Measurements from ENCODE around the gene ATG12. TPM values are rescaled to one million over a fixed set of nuclear protein-coding genes. Genes with fewer than 3 reads are reported as not detected.

ATG12 gene
- polyA plus RNA-seq, 1 donor (not counting 4 experiments of a cell fraction or from before 2014, with no cell fraction given) = 90.7 TPM

GRCh38 chr5:115795700-115796099 is 45.7 kb downstream of the ATG12 start:
- H3K36me3 ChIP-seq (ENCODE audit: control insufficient read depth in 2 of 2, extremely low read depth in 1 of 2, insufficient read depth in 2 of 2, low read length in 2 of 2) = no peaks in the 10 kb centered on the region
- no peak overlapping the region for H3K4me3 ChIP-seq (ENCODE audit: control insufficient read depth in 2 of 3, extremely low read depth in 1 of 3, insufficient read depth in 2 of 3, low read depth in 1 of 3, low read length in 3 of 3)
- no peaks in the 10 kb centered on the region for H3K27me3 ChIP-seq (ENCODE audit: control insufficient read depth, extremely low read depth, insufficient read depth, low read length)
- no peaks in the 10 kb centered on the region for H3K9me1 ChIP-seq (ENCODE audit: control insufficient read depth, extremely low read depth, insufficient read depth, low read length)
- H3K4me1 ChIP-seq (ENCODE audit: control insufficient read depth, extremely low read depth, insufficient read depth, low read length) = no peaks in the 10 kb centered on the region
- no peak overlapping the region for H3K4me2 ChIP-seq (ENCODE audit: control insufficient read depth, extremely low read depth, insufficient read depth, low read depth, low read length)
- H3K9me3 ChIP-seq (ENCODE audit: control insufficient read depth, low read depth, low read length) = no peaks in the 10 kb centered on the region
- no peaks in the 10 kb centered on the region for H4K20me1 ChIP-seq (ENCODE audit: control insufficient read depth, extremely low read depth, insufficient read depth, low read length)
- dilution Hi-C loops (cut with MboI; ENCODE audit: extremely low pct_ligation_motif_present, low sequenced_read_pairs) = no loop called here
- TF ChIP-seq EZH2 (IDR thresholded peaks at IDR 0.05; ENCODE audit: low read length) (no peak), CTCF (optimal IDR thresholded peaks at IDR 0.05 in 1 of 3, IDR thresholded peaks at IDR 0.05 in 1 of 3, conservative IDR thresholded peaks at IDR 0.05 in 1 of 3; ENCODE audit: extremely low read depth in 1 of 3, insufficient read depth in 2 of 3, low read length in 3 of 3) (no peak)
- no peak overlapping the region for H2AFZ ChIP-seq (ENCODE audit: control insufficient read depth, low read length)
- H3K27ac ChIP-seq (ENCODE audit: control insufficient read depth, insufficient read depth, low read length) = no peak overlapping the region
- FAIRE-seq (no peak), DNase-seq (ENCODE audit: low read depth, low spot score) (no peak)
- no peak overlapping the region for H3K9ac ChIP-seq (ENCODE audit: control insufficient read depth, extremely low read depth, insufficient read depth, low read length)
- H3K79me2 ChIP-seq (ENCODE audit: control insufficient read depth, insufficient read depth, low read length) = no peaks in the 10 kb centered on the region

- peaks cover 3% of the 10 kb centered on the region for H3K27me3 ChIP-seq (ENCODE audit: control insufficient read depth, extremely low read depth, insufficient read depth, low read length)
- no peaks in the 10 kb centered on the region for H3K9me1 ChIP-seq (ENCODE audit: control insufficient read depth, extremely low read depth, insufficient read depth, low read length)
- FAIRE-seq (no peak), DNase-seq (ENCODE audit: low read depth, low spot score) (no peak)
- H3K27ac ChIP-seq (ENCODE audit: control insufficient read depth, insufficient read depth, low read length) = no peak overlapping the region
- no peak overlapping the region for H3K4me3 ChIP-seq (ENCODE audit: control insufficient read depth in 2 of 3, extremely low read depth in 1 of 3, insufficient read depth in 2 of 3, low read depth in 1 of 3, low read length in 3 of 3)
- TF ChIP-seq CTCF (optimal IDR thresholded peaks at IDR 0.05 in 1 of 3, IDR thresholded peaks at IDR 0.05 in 1 of 3, conservative IDR thresholded peaks at IDR 0.05 in 1 of 3; ENCODE audit: extremely low read depth in 1 of 3, insufficient read depth in 2 of 3, low read length in 3 of 3) (no peak), EZH2 (IDR thresholded peaks at IDR 0.05; ENCODE audit: low read length) (no peak)
- H3K9me3 ChIP-seq (ENCODE audit: control insufficient read depth, low read depth, low read length) = no peaks in the 10 kb centered on the region
- H4K20me1 ChIP-seq (ENCODE audit: control insufficient read depth, extremely low read depth, insufficient read depth, low read length) = no peaks in the 10 kb centered on the region
- H3K4me2 ChIP-seq (ENCODE audit: control insufficient read depth, extremely low read depth, insufficient read depth, low read depth, low read length) = no peak overlapping the region
- H3K79me2 ChIP-seq (ENCODE audit: control insufficient read depth, insufficient read depth, low read length) = no peaks in the 10 kb centered on the region
- dilution Hi-C loops (cut with MboI; ENCODE audit: extremely low pct_ligation_motif_present, low sequenced_read_pairs) = no loop called here
- no peak overlapping the region for H2AFZ ChIP-seq (ENCODE audit: control insufficient read depth, low read length)
- H3K36me3 ChIP-seq (ENCODE audit: control insufficient read depth in 2 of 2, extremely low read depth in 1 of 2, insufficient read depth in 2 of 2, low read length in 2 of 2) = no peaks in the 10 kb centered on the region
- H3K9ac ChIP-seq (ENCODE audit: control insufficient read depth, extremely low read depth, insufficient read depth, low read length) = no peak overlapping the region
- H3K4me1 ChIP-seq (ENCODE audit: control insufficient read depth, extremely low read depth, insufficient read depth, low read length) = no peaks in the 10 kb centered on the region
These were observed 52.9 kb downstream of the ATG12 start for GRCh38 chr5:115788440-115788839.

Measured in keratinocyte (primary cell).